Right kidney (tissue), 1 donor: Measurements from ENCODE around the gene RGS21.

Source experiments
- DNase-seq: peaks from one replicate; pipeline ENCODE4 v3.0.0-alpha.2; 2016

Gene RGS21

DNA sequence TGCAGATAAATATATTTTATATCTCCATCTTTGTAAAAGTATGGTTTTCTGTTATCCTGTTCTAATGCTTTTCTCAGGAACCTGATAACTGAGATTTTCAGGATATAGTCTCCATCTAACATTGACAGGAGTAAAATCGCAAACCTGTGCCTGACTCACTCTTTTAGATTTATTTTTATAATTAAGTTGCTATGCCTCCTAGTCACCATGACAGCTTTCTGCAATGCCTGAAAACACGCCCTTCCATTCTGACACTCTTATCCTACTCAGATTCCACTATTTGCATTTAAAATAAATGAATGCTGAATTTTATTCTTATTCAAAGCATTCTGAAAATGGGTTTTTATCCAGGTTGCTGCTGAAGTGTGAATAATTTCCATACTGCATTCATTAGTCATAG lies 62.8 kb downstream of the RGS21 start:
- no peak for DNase-seq

DNA sequence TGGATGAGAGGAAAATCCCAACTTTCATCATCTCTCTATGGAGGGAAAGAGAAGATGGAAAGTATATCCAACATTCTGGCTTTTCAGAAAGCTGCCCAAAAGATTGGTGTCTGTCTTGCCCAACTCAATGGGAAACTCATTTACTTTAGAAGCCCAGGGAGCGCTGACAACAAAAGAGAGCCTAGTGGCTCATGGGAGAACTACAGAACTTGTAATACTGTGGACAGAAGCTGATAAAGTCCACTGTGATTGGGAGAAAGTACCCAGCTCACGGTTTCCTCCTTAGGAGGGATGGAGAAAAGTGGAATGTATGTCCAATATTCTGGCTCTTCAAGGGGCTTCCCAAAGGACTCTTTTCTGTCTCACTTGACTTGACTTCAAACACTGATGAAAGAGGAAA lies 66.0 kb downstream of the RGS21 start:
- no peak for DNase-seq

DNA sequence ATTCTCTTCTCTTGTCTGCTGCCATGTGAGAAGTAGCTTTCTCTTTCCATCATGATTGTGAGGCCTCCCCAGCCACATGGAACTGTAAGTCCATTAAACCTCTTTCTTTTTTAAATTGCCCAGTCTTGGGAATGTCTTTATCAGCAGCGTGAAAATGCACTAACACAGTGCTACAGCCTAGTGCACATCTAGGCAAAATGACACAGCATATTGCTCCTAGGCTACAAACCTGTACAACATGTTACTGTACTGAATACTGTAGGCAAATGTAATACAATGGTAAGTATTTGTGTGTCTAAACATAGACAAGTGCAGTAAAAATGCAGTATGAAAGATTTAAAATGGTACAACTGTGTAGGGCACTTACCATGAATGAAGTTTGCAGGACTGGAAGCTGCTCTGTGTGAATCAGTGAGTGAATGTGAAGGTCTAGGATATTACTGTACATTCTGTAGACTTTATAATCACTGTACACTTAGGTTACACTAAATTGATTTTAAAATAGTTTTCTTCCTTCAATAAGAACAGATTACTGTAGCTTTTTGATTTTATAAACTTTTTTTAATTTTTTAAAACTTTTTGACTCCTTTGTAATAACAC lies 69.4 kb downstream of the RGS21 start:
- no peak for DNase-seq

DNA sequence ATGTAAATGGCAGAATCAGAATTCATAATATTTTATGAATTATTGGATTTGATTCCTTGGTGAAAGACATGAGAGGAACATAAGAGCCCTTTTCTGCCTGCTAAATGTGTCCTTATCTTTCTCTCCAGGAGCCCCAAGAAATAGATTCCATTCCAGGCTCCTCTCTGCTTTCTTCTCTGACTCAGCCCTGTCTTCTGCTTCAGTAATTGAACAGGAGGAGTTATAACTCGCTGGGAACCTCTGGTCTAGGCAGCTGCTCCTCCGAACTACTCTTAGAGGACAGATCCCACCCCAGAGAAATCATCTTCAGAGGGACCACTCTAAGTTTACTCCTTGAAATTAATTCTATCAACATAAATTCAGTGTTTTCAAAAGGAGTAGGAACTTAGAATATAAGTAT lies 78.4 kb downstream of the RGS21 start:
- no peak for DNase-seq

DNA sequence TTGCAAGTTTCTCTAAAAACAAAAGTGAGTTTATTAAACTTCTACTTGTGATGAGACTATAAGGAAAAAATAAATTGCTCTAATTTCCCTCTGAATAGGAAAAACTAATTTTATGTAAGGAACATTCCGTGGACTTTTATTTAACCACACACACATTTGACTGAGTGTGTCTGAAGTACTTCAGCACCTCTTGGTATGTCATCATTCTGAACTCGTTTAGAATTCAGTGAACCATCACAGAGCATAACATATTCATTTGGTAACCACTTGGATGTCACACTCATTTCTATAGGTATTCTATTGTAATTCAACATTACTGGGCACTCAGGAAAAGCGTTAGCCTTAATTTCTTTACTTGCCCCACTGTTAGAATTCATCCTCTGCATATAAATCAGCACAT lies 79.1 kb downstream of the RGS21 start:
- DNase-seq = no peak

DNA sequence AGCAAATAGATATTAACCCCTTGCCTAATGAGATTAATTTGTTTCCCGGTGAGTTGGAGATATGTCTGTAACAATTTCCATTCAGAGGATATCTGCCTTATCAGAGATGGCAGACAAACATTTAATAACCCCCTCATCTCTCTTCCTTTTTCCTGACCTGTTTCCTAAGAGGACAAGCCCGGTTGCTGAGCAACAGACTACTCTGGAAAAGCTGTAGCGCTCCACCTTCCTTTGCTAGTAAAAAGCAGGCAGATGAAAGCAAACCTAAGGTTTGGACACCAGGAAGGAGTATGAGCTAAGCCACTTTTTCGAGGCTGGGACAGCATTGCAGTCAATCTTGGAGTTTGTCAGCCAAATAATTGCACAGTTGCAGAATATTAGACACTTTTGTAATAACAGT lies 82.4 kb downstream of the RGS21 start:
- no peak for DNase-seq

DNA sequence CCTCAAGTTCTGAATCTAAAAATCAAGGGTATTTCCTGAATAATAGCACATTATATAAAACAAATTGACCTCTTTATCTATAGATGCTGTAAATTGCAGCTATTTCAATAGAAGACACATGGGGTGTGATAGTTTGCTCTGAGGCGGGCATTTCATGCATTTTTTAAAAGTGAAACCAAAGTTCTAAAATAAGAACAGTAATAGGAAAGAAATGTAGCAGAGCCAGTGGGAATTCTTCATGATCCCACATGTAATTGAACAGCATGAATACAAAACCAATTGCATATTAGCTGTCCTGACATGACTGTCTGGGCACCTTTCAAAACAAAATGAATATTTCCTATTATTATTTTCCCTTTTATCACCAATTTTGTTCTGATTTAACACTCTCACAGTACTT lies 85.0 kb downstream of the RGS21 start:
- DNase-seq = no peak

DNA sequence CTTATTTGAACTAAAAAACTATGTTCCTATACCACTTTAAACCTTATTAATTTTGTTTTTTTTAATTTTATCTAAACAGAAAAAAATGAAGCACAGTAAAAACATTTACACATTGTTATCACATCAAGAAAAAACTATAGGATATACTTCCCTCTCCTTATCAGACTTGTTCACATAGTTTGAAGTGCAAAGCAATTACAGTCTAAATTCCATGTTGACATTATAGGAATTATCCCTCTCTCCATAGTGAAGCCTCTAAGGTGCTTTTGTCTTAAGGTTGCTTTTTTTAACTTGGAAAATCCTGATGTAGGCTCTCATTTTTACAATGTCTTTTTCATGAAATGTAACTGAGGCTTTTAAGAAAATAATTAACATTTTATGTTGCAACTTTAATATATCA lies 85.8 kb downstream of the RGS21 start:
- DNase-seq = no peak

DNA sequence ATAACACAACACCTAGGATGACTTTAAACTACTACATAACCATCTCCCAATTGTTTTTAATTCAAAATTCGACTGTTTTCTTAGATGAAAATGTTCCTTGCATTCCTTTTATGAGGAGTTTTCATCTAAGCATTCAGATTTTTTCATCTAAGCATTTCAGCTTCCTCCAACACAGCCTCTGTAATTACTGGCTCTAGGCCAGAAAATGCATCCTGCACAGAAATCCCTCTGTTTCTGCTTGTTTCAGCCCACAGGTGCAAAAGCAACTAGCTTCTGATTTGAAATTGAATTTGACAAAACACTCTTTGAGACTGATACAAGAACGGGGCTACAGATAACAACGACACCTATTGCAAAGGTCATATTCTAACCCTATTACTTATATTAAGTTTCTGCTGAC lies 90.4 kb downstream of the RGS21 start:
- no peak for DNase-seq
